OCI-LY1 (cell line): ENCODE results near the gene BNIP5.

ENCODE experiments used
- H2AFZ ChIP-seq: fragments of 200-600 bp; sonication (generic), shearing (Covaris generic); 2 replicates; pipeline ENCODE4 v1.6.0; 2014; ENCODE audit warnings: antibody characterized with exemption, mild to moderate bottlenecking, low read length
- H3F3A ChIP-seq: fragments of 200-600 bp; sonication (generic), shearing (Covaris generic); 2 replicates; pipeline ENCODE4 v1.6.0; 2014; ENCODE audit warnings: mild to moderate bottlenecking, antibody characterized with exemption, low read length, moderate library complexity; ENCODE audit not compliant: insufficient read depth
- H3K27ac ChIP-seq: fragments of 200-600 bp; sonication (generic); 2 replicates; pipeline ENCODE4 v1.5.1; 2014; ENCODE audit warnings: low read length, mixed run types, mild to moderate bottlenecking, low read depth; ENCODE audit not compliant: poor library complexity, severe bottlenecking
- H3K27me3 ChIP-seq: fragments of 200-600 bp; sonication (generic); 2 replicates; pipeline ENCODE4 v1.6.0; 2014; ENCODE audit warnings: antibody characterized with exemption, mild to moderate bottlenecking, low read length, moderate library complexity; ENCODE audit not compliant: insufficient read depth
- H3K36me3 ChIP-seq: fragments of 200-600 bp; sonication (generic); 2 replicates; pipeline ENCODE4 v1.6.1; 2014; ENCODE audit warnings: mild to moderate bottlenecking, antibody characterized with exemption, low read length, moderate library complexity, mixed read lengths; ENCODE audit not compliant: insufficient read depth
- H3K4me1 ChIP-seq: fragments of 200-600 bp; sonication (generic); 2 replicates; pipeline ENCODE4 v1.5.1; 2014; ENCODE audit warnings: mild to moderate bottlenecking, low read length, moderate library complexity; ENCODE audit not compliant: insufficient read depth, severe bottlenecking
- H3K4me2 ChIP-seq: fragments of 200-600 bp; sonication (generic), shearing (Covaris generic); 2 replicates; pipeline ENCODE4 v1.6.1; 2014; ENCODE audit warnings: low read length
- H3K4me3 ChIP-seq: fragments of 200-600 bp; sonication (generic); 2 replicates; pipeline ENCODE4 v1.5.1; 2014; ENCODE audit warnings: low read length, low read depth, mild to moderate bottlenecking, mixed read lengths; ENCODE audit not compliant: poor library complexity, severe bottlenecking
- H3K79me2 ChIP-seq: fragments of 200-600 bp; shearing (Covaris generic); 2 replicates; pipeline ENCODE4 v1.6.1; 2016; ENCODE audit warnings: mixed run types, low read length, mixed read lengths; ENCODE audit not compliant: insufficient read depth
- H3K9ac ChIP-seq: fragments of 200-600 bp; sonication (generic), shearing (Covaris generic); 2 replicates; pipeline ENCODE4 v1.6.1; 2014; ENCODE audit warnings: mild to moderate bottlenecking, low read length, mixed read lengths
- H3K9me2 ChIP-seq: fragments of 200-600 bp; sonication (generic), shearing (Covaris generic); 2 replicates; pipeline ENCODE4 v1.6.1; 2014; ENCODE audit warnings: low read depth, mild to moderate bottlenecking, low read length, mixed read lengths
- H3K9me3 ChIP-seq: fragments of 200-600 bp; shearing (Covaris generic); 2 replicates; pipeline ENCODE4 v1.6.1; 2014; ENCODE audit warnings: low read length, mixed read lengths
- H4K20me1 ChIP-seq: fragments of 200-600 bp; sonication (generic), shearing (Covaris generic); 2 replicates; pipeline ENCODE4 v1.6.0; 2016; ENCODE audit warnings: mild to moderate bottlenecking, low read length; ENCODE audit not compliant: insufficient read depth
- CTCF ChIP-seq: fragments of 200-600 bp; sonication (generic), shearing (Covaris generic); IDR thresholded peaks from 2 replicates; pipeline ENCODE4 v1.5.1; 2017; ENCODE audit warnings: mild to moderate bottlenecking, antibody characterized with exemption, low read length, moderate library complexity, mixed read lengths
- EZH2 ChIP-seq: fragments of 200-600 bp; sonication (generic), shearing (Covaris generic); IDR thresholded peaks from 2 replicates; pipeline ENCODE4 v1.8.0; 2017; ENCODE audit warnings: borderline replicate concordance, mixed run types, mild to moderate bottlenecking, antibody characterized with exemption, low read length, moderate library complexity, mixed read lengths

The BNIP5 gene

GRCh38 chr6:36362551-36363370 is 26.1 kb upstream of the BNIP5 start:
- 0 out of 2 replicates have a peak, but pooled peaks cover 3% of the 10 kb centered on the region for H3K27me3 ChIP-seq
- TF ChIP-seq CTCF: no peak
- H3K79me2 ChIP-seq: no peaks in the 10 kb centered on the region
- no peaks in the 10 kb centered on the region for H3K9me3 ChIP-seq
- H3K9ac ChIP-seq: no peak overlapping the region
- H3K9me2 ChIP-seq: no peaks in the 10 kb centered on the region
- no peaks in the 10 kb centered on the region for H3K36me3 ChIP-seq
- H3K4me1 ChIP-seq: peaks cover 7% of the 10 kb centered on the region
- no peak overlapping the region for H2AFZ ChIP-seq
- no peak overlapping the region for H3K27ac ChIP-seq
- H4K20me1 ChIP-seq: no peaks in the 10 kb centered on the region
- H3K4me3 ChIP-seq: no peak overlapping the region
- no peaks in the 10 kb centered on the region for H3F3A ChIP-seq
- H3K4me2 ChIP-seq: no peak overlapping the region

- Histone ChIP-seq H3K79me2 (no peaks in the 10 kb centered on the region), H2AFZ (no peak overlapping the region), H3F3A (no peaks in the 10 kb centered on the region), H3K4me3 (no peak overlapping the region), H3K27ac (no peak overlapping the region), H3K9ac (no peak overlapping the region), H3K36me3 (no peaks in the 10 kb centered on the region), H3K4me1 (peaks cover 7% of the 10 kb centered on the region), H4K20me1 (no peaks in the 10 kb centered on the region), H3K9me2 (no peaks in the 10 kb centered on the region), H3K9me3 (no peaks in the 10 kb centered on the region), H3K4me2 (no peak overlapping the region), H3K27me3 (no peaks in the 10 kb centered on the region)
- no peak for TF ChIP-seq EZH2
- no peak for TF ChIP-seq CTCF
These were observed 24.4 kb upstream of the BNIP5 start for GRCh38 chr6:36361071-36361470.

- no peaks in the 10 kb centered on the region for H3F3A ChIP-seq
- no peak overlapping the region for H3K4me3 ChIP-seq
- H3K9me3 ChIP-seq: no peaks in the 10 kb centered on the region
- H3K9me2 ChIP-seq: no peaks in the 10 kb centered on the region
- H3K4me2 ChIP-seq: no peak overlapping the region
- H4K20me1 ChIP-seq: no peaks in the 10 kb centered on the region
- peaks cover 7% of the 10 kb centered on the region for H3K4me1 ChIP-seq
- no peak overlapping the region for H2AFZ ChIP-seq
- no peak overlapping the region for H3K9ac ChIP-seq
- peak; percentile 86 for TF ChIP-seq CTCF
- no peak for TF ChIP-seq EZH2
- H3K79me2 ChIP-seq: no peaks in the 10 kb centered on the region
- H3K27ac ChIP-seq: no peak overlapping the region
- no peaks in the 10 kb centered on the region for H3K27me3 ChIP-seq
- no peaks in the 10 kb centered on the region for H3K36me3 ChIP-seq
These were observed 23.8 kb upstream of the BNIP5 start for GRCh38 chr6:36360241-36361054.
